PC-3 (cell line): ENCODE data around the gene USP9X.

Experiments
- CTCF ChIP-seq: fragments of 300-600 bp; sonication (generic); conservative IDR thresholded peaks from 2 replicates; pipeline ENCODE4 v1.5.1; 2017; ENCODE audit warnings: antibody characterized with exemption, low read depth, mild to moderate bottlenecking, low read length
- EZH2 ChIP-seq: fragments of 300-600 bp; sonication (generic); IDR thresholded peaks from one replicate; pipeline ENCODE4 v1.6.1; 2017; ENCODE audit warnings: antibody characterized with exemption, mild to moderate bottlenecking, low read length; ENCODE audit not compliant: unreplicated experiment
- EZH2phosphoT487 ChIP-seq: fragments of 300-600 bp; sonication (generic); IDR thresholded peaks from 2 replicates; pipeline ENCODE4 v1.6.1; 2018; ENCODE audit warnings: mild to moderate bottlenecking, antibody characterized with exemption, low read length, borderline replicate concordance

- TF ChIP-seq EZH2phosphoT487 (no peak), CTCF (no peak), EZH2 (no peak)
Observed at GRCh38 chrX:41122664-41123257, 37.5 kb downstream of the USP9X start.
